ENCODE measurements around the gene LRBA.

- TF ChIP-seq EP300 (IDR thresholded peaks at IDR 0.05): no peak
- TF ChIP-seq CTCF (IDR thresholded peaks at IDR 0.05): no peak
These were observed 29.0 kb downstream of the LRBA start for GRCh38 chr4:150986085-150986484.

All from ovary (tissue), 3 donors.